HG03139 (cell line): Measurements from ENCODE around the gene SLC13A5.
A peak's percentile ranks its signal among the peaks of the same experiment; 100 is the strongest.

Source experiments
- ATAC-seq: cut with Tn5 transposase; IDR thresholded peaks from one replicate; pipeline ENCODE4 v1.9.1; 2021; ENCODE audit not compliant: unreplicated experiment

The SLC13A5 gene

DNA sequence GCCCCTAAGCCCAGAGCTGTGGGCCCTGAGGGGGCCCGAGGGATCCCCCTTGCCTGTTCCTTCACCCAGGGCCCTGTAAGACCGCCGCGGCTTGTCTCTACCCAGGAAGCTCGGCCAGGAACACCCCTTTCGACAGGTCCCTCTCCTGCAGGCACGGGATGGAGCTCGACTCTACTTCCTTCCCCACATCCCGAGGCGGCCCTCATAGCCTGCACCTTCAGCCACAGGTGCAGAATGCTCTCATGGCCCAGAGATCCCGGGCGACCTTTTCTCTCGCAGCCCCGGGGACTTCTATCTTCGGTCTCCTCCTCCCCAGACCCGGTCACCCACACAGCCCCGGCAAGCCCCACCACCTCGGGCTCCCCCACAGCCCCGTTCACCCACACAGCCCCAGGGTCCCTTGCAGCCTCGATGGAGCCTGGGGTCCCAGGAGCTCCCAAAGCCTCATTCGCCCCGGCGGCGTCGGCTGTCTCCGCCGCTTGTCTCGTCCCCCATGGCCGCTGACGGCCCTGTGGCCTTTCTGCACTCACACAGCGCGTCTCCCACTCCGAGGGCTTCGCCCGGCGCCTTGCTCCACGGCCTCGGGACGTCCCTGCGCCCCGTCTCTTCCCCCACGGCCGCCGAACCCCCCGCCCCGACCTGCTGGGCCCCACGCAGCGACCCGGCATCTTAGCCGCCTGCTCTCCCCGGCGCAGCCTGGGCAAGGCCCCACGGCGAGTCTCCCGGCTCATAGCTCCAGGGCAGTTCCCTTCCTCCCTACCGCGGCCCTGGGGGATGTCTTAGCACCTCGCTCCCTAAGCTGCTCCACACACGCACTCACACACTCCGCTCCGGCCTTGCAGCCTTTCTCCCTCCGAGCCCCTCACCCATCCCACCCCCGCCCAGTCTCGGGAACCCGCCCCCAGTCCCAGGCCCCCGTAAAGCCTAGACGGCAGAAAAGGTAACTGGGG is 73.3 kb downstream of the SLC13A5 start:
- ATAC-seq: peak; percentile 3

DNA sequence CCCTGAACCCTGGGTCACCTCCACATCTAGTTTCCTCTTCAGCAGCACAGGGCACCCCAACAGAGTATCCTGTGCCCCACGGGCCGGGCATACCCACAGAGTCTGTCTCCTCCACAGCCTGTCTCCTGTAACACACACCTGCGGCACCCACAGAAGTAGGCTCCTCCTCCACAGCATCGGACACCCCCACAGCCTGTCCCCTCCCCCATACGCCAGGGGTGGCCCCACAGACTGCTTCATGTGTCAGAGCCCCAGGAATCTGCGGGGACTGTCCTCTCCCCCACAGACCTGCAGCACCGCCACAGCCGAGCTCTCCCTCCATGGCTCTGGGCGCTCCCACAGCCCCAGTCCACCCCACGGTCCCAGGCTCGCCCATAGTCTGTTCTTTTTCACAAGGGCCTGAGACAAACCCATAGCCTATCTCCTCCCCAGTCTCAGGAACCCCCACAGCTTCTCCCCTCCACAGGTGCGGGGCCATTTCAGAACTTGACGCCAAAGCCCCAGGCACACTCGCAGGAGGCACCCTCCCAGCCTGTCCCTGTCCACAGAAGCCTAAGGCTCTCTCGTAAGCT is 74.1 kb downstream of the SLC13A5 start:
- ATAC-seq: no peak

DNA sequence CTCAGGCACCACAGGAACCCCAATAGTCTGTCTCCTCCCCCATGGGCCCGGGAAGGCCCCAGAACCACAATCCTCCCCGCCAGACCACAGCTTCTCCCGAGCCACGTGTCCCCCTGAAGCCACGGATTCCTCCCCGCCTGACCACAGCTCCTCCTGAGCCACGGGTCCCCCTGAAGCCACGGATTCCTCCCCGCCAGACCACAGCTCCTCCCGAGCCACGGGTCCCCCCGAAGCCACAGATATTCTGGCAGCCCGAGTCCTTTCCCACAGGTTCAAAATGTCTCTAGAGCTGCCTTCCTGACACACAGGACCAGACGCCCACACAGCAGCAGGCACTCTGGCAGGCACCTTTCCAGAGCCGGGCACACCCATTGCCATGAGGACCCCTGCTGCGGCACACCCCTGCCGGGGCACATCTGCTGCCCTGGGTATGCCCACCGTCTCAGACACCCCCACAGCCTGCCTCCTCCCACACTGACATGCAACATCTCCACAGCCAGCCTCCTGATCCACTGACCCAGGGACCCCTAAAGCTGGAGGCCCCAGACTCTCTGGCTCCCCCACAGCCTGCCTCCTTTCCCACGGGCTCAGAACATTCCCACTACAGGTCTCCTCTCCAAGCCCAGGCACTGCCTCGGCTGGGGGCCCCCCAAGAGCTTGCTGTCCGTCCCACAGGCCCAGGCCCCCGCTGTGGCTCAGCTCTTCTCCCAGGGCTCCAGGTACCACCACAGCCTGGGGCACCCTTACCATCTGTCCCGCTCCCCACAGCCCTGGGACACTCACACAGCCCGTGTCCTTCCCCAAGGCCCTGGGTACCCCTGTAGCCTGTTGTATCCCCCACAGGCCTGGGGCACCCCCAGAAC is 74.9 kb downstream of the SLC13A5 start:
- ATAC-seq: no peak

DNA sequence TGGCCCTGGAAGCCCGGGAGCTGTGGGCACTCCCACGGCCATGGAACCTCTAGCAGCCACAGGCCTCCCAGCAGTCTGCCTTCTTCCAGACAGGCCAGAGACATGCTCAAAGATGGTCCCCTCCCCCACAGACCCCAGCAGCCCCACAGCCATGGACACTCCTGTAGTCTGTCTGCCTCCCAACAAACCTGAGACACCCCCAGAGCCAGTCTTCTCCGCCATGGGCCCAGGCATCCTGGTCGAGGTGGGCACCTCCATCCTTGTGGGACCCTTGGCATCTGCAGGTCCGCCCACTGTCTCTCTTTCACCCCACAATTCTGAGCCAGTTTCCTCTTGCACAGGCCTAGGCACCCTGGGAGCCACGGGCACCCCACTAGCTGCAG is 75.7 kb downstream of the SLC13A5 start:
- ATAC-seq: no peak

DNA sequence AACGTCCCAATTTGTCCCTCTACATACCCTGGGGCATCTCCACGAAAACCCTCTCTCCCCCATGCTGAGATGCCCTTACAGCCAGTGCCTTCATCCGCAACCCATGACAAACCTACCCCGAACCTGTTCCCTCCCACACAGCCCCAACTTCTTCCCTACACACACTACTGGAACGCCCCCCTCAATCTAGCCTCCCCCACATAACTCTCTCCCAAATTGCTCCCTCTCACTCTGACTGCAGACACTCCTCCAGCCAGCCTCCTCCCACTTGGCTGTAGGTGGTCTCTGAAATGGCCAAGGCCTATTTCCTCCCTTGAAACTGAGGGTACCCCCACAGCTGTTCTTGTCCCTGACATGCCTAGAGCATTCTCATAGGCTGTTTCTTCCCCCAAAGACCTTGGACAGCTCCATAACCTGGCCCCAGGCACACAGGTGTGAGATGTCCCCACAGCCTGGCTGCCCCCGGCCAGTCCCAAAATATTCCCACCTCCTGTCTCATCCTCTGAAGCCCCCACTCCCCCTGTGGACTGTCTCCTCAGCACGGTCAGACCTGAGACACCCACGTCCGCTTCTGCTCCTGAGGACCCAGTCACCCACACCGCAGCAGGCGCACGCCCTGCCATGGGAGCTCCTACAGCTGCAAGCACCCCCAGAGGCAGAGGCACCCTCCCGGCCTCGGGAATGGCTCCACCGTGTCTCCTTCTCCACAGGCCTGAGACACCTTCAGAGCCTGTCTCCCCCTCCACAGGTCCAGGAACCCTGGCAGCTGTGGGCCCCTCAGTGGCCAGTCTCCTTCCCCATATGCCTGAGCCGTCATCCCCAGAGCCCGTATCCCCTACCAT is 76.3 kb downstream of the SLC13A5 start:
- ATAC-seq: no peak

DNA sequence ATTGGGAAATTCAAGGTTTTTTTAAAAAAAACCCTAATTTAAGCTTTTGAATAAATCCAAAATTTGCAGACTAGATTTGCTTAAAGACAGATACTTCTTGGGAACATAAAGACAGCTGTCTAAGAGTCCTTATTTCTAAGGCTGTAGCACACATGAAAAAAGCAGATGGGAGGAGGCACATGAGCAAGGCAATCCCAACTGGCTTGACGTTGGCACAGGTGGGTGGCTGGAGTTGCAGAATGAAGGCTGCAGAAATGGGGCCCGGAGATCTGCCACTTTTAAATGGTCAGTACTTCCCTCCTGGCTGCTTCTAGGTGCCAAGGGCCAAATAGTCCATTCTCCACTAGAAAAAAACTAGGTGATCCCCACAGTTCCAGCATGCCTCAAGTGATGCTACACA is 77.1 kb downstream of the SLC13A5 start:
- ATAC-seq: no peak
